DMS79 treated with DMSO at 0.1 percent for 48 hours (cell line): Measurements from ENCODE around the gene INSL3.

Experiments used
- DNase-seq: peaks from one replicate; lab custom pipeline; 2025; lab: John Stamatoyannopoulos, UW

The INSL3 gene

DNA sequence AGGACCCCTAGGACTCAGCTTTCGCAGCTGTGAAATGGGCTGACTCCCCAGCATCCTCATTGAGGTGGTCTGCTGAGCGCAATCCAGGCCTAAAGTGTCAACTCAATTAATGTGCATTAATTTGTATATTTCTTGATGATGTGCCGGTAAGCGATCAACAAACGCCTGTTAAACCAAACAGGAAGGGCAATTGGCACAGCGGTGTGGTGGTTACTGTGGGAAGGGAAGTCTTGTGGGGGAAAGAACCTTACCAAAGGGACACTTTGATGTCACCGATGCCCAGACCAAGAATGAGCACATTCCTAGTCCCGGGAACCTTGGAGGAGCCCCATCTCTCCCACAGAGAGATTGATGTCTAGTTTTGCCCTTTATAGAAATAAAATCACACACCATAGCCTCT lies 24.8 kb upstream of the INSL3 start:
- no peak for DNase-seq

DNA sequence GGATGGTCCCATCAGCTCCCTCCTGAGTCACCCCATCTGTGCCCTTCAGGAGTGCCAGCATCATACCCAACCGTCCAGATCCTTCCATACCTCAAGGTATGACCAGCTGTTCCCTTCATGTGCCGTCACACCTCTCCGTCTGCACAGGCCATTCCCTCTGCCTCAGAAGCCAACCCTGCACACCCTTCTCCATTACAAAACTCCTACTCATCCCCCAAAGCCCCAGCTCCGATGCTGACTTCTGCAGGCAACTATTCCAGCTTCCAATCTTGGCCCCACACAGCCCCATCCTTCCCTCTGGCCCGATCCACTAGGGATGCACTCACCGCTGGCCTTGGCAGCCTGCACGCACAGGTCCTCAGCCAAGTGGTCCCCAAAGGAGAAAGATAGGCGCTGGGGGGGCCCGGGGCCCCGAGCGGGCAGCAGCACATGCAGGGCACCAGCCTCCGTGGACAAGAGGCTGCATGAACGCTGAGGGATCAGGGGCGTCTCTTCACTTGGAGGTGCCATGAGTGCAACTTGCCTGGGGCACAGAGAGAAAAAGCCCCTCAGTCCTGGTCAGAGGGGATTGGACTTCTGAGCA lies 22.7 kb upstream of the INSL3 start:
- DNase-seq = no peak

DNA sequence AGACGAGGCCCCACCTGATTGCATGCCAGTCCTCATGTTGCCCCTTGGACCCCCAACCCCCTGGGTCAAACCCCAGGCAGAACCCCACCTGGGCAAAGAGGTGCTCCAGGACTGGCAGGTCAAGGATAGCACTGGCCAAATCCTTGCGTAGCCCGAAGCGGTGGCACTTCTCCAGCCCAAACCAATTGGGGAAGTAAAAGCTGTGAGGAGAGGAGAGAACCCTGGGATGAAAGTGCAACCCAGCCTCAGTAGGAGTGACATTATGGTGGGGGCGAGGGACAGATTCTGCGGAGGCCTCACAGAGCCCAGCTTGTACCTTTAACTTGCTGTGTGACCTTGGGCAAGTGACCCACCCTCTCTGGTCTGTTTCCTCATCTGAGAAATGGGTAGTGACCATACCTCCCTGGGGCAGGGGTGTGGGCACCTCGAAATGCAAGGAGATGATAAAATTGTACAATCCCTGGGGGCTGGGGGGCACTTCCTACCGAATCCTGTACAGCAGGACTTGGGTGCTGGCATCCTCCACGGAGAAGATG lies 22.0 kb upstream of the INSL3 start:
- DNase-seq = no peak

DNA sequence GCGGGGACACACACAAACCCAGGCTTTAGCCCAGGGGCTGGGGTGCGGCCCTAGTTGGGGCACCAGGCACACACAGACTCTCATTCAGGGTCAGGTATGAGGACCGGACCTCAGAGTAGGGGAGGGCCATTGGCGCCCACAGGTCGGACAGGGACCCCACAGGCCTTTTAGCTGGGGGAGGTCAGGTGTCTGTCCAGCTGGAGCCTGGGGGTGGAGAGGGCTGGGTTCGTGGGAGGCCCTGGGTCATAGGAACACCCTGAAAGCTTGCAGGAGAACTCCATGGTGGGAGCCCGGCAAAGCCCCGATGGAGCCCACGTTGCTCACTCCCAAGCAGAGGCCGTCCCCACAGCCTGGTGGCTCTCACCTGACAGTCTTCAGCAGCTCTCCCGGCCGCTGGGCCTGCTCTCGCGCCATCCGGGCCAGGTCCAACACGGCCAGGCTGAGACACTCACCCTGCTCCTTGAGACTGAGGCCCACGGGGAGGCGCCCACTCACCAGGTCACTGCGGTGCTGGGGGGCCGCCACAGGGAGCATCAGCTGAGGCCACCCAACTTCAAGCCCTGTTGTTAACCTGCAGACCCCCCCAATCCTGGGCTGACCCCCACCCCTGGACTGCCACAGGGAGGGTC lies 21.5 kb upstream of the INSL3 start:
- DNase-seq = no peak

DNA sequence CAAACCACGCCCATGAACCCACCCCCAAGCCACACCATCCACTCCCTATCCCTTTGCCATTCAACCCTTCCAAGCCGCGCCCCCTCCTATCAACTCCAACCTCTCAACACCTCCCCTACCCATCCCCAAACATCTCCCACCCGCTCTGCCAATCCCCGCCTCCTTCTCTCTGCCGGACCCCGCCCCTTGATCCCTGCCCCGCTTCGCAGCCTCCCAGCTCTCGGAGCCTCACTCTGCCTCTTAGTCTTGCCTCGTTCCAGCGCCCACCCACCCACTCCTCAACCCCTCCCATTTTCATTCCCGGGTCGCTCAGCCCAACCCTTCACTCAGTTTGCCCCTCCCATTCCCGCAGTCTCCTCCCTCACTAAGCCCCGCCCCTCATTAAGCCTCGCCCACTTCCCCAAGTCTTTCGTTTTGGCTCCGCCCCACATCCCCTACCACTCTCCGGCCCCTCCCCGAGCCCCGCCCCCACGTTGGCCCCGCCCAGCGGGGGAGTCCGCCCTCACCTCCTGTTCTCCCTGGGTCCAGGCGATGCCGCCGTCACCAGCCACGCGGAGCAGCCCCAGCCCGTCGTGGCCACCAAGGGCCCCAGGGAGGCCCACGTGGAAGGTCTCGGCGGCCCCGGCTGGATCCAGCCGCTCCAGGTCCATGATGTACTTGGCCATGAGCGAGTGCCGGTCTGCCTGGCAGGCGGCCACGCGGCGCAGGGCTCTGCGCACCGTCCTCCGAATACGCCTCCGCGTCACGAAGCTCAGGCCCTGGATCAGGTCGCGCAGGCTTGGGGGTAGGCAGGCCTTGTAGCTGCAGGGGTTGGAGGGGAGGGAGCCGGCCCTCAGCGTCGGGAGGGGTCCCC lies 20.7 kb upstream of the INSL3 start:
- DNase-seq = peak; percentile 41

DNA sequence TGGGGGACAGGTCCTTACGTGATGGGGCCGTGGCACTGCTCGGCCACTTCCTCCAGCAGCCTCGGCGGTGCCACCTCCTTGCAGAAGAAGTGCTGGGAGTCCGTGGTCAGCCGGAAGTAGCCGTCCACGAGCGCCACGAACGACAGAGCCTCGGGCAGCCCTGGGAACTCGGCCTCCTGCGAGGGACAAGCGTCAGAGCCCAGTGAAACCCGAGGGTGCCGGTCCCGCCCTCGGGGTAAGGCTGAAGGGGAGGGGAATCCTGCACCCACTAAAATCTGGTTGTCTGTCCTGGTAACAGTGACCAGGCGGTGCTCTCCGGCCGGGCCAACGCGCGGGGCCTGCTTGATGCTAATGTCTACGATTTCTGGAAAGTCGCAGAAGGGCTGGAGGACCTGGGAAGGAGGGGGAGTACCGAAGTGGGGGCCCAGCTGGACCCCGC lies 20.1 kb upstream of the INSL3 start:
- no peak for DNase-seq

DNA sequence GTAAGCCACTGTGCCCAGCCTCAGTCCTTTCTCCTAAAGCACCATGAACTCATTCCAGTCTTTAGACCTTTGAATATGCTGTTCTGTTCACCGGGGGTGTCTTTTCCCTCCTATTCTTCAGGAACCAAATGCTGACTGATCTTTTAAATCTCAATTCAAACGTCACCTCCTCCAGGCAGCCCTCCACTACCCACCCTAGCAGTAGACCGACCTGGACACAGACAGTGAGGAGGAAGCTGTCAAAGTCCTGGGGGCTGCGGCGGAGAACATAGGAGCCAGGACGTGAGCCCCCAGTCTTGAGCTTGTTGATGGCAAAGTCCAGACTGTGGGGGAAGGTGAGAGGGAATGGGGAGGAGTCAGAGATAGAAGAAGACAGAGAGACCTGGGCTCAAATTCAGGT lies 18.7 kb upstream of the INSL3 start:
- DNase-seq = no peak

DNA sequence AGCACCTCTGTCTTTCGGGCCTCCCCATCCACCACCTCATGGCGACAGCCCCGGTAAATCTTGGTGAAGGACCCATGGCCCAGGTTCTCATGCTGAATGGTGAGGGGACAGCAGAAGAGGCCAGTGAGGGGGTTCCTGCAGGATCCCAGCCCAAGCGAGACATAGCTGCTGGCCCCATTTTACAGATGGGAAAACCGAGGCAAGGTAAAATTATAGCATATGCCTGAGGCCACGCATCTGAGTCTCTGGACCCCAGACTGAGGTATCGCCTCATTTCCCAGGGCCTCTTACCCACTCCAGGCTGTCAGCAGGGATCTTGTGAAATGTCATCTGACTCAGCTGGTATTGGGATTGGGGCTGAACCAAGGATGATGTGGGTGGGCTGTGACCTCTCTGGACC lies 16.7 kb upstream of the INSL3 start:
- DNase-seq = no peak

DNA sequence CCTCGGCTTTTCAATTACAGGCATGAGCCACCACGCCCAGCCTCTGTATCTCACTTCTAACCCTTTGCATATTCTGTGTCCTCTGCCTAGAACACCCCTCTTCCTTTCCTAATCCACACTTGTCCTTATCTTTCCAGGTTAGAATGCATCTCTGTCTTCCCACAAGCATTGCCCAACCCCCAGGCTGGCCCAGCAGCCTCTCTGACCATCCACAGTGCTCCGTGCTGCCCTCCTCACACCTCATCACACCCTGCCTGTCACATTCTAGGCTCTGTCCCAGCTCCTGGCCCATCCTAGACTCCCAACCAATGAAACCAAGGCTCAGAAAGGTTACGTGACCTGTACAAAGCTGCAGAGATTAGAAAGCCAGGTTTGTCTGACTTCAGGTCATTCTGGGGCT lies 15.2 kb upstream of the INSL3 start:
- no peak for DNase-seq

DNA sequence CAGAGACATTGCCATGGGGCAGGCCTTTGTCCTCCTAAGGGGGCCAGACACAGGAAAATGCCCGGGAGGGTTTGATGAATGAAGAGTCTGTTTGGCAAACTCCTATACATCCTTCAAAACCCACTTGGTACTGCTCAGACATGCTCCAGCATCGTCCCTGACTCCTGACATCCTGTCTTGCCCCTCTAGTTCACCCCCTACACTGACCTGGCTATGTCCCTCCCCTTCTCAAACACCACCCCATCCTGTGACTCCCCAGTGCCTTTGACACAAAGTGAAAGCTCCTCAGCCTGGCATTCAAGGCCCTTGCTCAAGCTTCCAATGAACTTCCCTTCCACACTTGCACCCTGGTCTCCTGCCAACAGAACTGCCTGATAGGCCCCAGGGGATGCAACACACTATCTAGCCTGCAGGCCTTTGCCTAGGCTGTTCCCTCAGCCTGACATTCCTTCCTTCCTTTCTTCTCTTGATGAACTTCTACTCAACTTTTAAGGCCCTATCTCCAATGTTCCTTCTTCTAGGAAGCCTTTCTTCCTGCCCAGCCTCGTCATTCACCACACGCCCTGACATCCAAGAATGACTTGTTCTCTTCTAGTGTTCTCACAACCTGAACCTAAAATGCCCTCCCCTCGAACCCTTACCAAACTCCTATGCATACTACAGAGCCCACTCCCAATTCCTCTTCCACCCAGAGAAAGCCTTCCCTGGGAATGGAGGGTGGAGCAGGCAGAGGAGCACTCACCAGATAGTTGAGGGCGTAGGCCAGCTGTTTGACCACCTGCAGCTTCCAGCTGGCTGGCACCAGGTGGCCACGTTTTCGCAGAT lies 14.1 kb upstream of the INSL3 start:
- no peak for DNase-seq

DNA sequence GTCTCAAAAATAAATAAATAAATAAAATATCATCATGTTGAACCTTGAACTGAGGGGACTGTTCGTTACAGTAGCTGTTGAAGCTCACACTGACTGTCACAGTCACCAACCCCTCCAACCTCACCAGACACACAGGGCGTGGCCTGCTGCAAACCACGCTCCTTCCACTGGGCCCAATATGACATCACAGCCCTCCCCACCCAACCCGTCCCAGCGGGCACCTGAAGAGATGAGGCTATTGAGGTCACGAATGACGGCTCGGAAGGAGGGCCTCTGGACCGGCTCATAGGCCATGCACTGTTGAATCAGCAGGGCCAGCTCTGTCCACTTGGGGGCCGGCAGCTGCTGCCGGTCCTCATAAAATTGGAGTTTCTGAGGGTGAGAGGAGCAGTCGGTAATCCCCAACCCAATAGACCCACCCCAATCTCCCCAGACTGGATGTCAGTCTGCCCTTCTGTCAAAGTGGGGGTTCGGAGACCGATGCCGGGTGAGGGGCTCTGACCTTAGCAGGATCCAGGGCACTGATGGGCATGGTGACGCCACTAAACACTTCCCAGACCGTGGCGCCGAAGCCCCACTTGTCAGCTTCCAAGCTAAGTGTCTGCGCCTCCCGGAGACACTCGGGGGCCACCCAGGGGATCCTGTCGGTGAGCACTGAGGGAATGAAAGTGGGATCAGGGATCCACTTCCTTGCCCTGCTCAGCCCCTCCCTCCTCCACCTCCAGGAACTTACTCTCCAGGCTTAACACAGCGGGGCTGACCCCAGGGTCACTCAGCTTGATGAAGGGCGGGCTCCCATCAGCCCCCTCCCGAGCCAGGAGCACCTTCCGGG lies 13.2 kb upstream of the INSL3 start:
- no peak for DNase-seq

DNA sequence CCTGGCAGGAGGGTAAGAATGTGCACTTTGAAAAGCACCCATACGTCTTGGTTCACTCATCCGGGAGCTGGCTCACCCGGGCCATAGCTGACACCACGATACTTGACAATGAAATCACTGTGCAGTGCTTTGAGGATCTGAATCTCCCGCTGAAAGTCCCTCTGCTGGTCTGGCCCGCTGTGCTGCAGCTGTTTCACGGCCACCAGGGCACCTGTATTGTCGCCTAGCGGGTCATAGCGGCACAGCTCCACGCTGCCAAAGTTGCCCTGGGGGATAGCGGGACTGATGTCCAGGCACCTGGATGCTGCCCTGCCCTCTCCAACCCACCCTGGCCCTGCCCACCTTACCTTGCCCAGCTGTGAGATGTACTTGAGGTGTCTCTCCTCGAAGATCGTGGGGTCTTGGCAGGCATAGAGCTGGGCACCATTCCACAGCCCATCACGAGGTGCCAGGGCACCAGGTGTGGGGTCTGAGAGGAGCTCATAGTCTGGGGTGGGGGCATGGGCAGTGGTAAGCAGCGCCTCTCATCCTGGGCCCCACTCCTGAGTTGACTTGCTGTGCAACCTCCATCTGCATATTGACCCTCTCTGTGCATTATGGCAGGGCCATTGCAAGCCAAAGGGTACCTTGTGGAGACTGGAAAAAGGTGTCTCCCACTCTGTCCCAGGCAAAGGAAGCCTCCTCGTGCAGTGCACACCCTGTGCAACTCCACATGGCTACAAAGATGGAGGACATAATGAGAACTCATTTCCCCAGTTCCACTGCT lies 11.3 kb upstream of the INSL3 start:
- no peak for DNase-seq

DNA sequence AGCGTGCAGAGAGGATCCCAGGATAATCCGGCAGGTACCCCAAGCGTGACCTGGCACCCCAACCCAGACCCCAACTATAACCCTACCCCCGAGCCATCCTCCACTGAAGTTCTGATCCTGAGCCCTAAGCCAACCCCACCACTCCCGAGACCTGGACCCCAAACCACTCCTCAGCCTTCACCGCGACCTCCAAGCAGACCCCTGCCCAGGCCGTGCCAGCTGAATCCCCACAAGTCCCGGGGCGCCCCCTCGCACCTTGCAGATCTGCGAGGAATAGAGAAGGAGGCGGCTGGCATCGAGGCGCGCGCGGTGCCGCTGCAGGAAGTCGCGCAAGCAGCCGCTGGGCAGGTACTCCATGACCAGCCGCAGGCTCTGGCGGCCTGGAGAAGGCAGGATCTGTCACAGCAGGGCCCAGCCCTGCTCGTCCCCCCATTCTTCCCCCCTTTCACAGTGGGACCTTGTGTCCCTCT lies 10.1 kb upstream of the INSL3 start:
- DNase-seq = no peak

DNA sequence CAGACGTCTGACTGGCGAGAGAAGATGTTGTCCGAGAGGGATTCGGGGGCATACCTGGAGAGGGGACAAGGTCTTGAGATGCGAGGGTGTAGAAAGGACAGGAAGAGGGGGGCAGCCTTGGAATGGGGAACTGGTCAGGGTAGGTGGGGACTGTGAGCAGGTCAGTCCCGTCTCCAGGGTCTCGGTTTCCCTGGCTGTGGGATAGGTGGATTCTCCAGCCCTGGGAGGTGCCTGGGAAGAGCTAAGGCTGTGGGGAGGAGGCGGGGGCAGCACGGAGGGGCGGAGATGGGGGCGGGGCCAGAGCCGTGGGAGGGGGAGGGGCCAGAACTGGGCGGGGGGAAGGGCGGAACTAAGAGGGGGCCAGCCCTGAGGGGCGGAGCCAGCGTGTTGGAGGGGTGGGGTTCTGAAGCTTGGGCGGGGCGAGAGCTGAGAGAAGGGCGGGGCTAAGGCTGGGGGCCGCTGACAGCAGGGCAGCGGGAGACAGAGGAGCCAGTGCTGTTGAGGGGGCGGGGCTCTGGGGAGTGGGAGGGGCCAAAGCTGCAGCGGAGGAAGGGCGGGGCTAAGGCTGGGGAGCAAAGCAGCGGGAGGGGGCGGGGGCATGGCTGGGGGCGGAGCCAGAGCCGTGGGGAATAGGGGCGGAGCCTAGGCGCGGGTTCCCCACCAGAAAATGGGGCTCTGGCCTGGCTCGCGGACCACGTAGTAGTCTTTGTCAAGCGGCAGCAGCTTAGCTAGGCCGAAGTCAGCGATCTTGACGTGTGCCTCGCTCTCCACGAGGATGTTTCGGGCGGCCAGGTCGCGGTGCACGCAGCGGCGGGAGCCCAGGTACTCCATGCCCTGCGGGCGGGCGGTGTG lies 9.5 kb upstream of the INSL3 start:
- DNase-seq = no peak

DNA sequence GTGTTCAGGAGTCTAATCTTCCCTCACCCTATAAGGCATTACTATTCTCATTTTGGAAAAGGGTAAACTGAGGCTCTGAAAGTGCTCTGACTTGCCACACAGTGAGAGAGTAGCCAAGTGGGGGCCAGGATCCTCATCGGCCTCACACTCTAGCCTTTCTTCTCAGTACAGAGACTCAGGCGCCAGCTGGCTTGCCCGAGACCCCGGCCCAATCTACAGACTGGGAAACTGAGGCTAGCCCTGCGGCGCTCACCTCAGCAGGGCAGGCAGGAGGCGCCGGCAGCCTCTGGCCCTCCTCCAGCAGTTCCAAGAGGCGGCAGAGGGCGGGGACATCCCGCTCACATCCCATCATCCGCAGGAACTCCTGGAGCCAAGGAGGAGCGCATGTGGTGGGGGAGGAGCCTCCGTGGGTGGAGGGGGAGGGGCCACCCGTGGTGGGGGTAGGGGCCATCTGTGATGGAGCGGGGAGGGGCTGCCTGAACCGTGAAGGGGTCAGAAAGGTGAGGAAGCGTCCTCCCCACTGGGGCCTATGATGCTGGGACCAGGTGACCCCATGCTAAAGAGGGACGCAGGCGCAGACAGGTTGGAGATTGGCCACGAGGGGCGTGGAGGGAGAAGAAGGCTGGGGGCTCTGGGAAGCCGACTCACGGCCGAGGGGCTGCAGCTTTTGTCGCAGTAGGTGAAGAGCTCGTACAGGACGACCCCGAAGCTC lies 8.7 kb upstream of the INSL3 start:
- DNase-seq = peak; percentile 20

DNA sequence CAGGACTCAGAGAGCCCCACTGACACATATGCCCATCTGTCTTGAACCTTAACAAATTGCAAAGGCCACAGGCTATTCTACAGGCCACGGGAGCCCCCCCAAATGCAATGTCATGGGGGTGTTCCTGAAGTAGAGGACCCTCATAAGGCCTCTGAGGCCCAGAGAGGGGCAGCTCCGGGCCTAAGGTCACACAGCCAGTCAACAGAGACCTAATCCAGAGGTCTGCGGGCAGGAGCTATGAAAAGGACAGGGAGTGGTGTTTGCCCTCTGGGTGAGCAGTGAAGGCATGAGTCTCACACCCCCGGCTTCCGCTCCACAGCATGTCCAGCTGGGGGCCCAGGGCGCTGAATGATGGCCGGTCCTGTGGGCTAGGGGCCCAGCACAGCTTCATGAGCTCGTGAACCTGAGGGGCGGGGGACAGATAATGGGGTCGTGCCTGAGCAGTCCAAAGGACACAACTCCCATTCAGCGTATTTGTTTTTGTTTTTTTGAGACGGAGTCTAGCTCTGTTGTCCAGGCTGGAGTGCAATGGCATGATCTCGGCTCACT lies 5.3 kb upstream of the INSL3 start:
- no peak for DNase-seq

DNA sequence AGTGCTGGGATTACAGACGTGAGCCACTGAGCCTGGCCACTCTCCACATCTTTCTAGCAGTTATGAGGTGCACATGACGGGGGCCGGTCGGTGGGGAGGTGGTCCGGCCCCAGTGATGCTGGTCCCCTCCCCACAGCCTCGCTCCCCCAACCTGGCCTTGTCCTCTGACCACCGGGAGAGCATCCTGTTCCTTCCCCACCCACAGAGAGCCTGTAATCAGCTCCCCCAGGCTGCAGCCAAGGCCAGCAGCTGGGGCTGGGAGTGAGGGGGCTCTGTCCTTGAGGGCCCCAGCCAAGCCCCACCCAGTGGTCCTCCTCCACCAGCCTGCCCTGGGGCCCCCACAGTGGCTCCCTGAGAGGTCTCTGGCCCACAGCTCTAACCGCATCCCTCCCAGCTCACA lies 3.0 kb upstream of the INSL3 start:
- DNase-seq = no peak

DNA sequence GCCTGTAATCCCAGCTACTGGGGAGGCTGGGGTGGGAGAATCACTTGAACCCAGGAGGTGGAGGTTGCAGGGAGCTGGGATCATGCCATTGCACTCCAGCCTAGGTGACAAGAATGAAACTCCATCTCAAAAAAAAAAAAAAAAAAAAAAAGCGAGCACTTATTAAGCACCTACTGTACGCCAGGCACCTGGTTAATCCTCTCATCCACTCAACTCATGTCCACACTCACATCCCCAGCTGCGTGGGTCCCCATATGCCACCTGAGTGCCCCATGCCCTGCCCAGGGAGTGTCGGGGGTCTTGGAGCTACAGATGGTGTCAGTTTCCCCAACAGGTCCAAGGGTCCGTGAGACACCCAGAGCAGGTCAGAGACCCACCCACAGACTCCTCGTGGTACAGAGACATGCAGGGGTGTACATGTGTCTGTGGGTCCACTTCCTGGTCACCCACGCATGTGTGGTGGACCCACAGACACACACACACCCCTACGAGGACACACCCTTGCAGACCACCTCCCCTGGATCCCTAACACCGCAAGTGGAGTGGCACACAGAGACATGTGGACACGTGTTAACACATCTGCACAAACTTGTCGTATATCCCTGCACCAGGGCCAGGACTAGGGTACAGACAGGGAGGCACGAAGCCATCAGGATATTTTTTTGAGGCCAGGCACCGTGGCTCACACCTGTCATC lies 3.5 kb downstream of the INSL3 start:
- no peak for DNase-seq
